ENCODE data around the gene SRRT. TPM values are rescaled to one million over a fixed set of nuclear protein-coding genes. Genes with fewer than 3 reads are reported as not detected.
"Not testable (repeated sequence)": the region's sequence is repeated elsewhere in the genome, so short reads cannot be mapped to it uniquely, and the experiment has no call there.

SRRT gene
- total RNA-seq, 1 experiment from 2014 or later, result 73.9 TPM

GRCh38 chr7:100854146-100854895 is 20.6 kb upstream of the SRRT start:
- DNase-seq (ENCODE audit: low read depth), result no peak

- not testable (repeated sequence) for DNase-seq (ENCODE audit: low read depth)
These were observed 20.0 kb upstream of the SRRT start for GRCh38 chr7:100854899-100855298.

- DNase-seq (ENCODE audit: low read depth), result no peak
These were observed 19.4 kb upstream of the SRRT start for GRCh38 chr7:100855515-100855914.

- no peak for DNase-seq (ENCODE audit: low read depth)
These were observed 18.0 kb upstream of the SRRT start for GRCh38 chr7:100856871-100857282.

- DNase-seq (ENCODE audit: low read depth), result no peak
These were observed 15.0 kb upstream of the SRRT start for GRCh38 chr7:100859856-100860255.

GRCh38 chr7:100860702-100861615 is 13.9 kb upstream of the SRRT start:
- no peak for DNase-seq (ENCODE audit: low read depth)

GRCh38 chr7:100861616-100861985 is 13.3 kb upstream of the SRRT start:
- DNase-seq (ENCODE audit: low read depth), result no peak

GRCh38 chr7:100863406-100863950 is 11.4 kb upstream of the SRRT start:
- peak; percentile 98 for DNase-seq (ENCODE audit: low read depth)

GRCh38 chr7:100864263-100864845 is 10.5 kb upstream of the SRRT start:
- no peak for DNase-seq (ENCODE audit: low read depth)

GRCh38 chr7:100865372-100865911 is 9.5 kb upstream of the SRRT start:
- DNase-seq (ENCODE audit: low read depth), result peak; percentile 91

- peak; percentile 82 for DNase-seq (ENCODE audit: low read depth)
These were observed 8.8 kb upstream of the SRRT start for GRCh38 chr7:100865938-100866728.

GRCh38 chr7:100866729-100867039 is 8.2 kb upstream of the SRRT start:
- DNase-seq (ENCODE audit: low read depth), result no peak

GRCh38 chr7:100867040-100867775 is 7.7 kb upstream of the SRRT start, which contains the start of gene TRIP6:
TRIP6 (plus strand) TSS chr7:100867387; CDS start chr7:100867498, 111 bp downstream.
- DNase-seq (ENCODE audit: low read depth), result peak; percentile 95

- no peak for DNase-seq (ENCODE audit: low read depth)
These were observed 7.0 kb upstream of the SRRT start for GRCh38 chr7:100867776-100868485.

GRCh38 chr7:100873599-100874299 is 1.2 kb upstream of the SRRT start:
- no peak for DNase-seq (ENCODE audit: low read depth)

- DNase-seq (ENCODE audit: low read depth), result no peak
These were observed 665 bp upstream of the SRRT start for GRCh38 chr7:100874300-100874576.

- peak; percentile 47 for DNase-seq (ENCODE audit: low read depth)
These were observed 451 bp downstream of the SRRT start for GRCh38 chr7:100875356-100875751.

GRCh38 chr7:100878013-100878412 is 3.1 kb downstream of the SRRT start:
- DNase-seq (ENCODE audit: low read depth), result no peak

GRCh38 chr7:100878685-100879084 is 3.8 kb downstream of the SRRT start:
- no peak for DNase-seq (ENCODE audit: low read depth)

Measured in M059J (cell line).